GM12878 (cell line): Measurements from ENCODE around the gene MPRIP. TPM values are rescaled to one million over a fixed set of nuclear protein-coding genes. Genes with fewer than 3 reads are reported as not detected.

Experiments used
- BCL11A ChIP-seq: IDR thresholded peaks from 2 replicates; pipeline ENCODE4 v1.6.1; 2011; ENCODE audit warnings: low read depth, low read length
- BMI1 ChIP-seq: fragments of 450-650 bp; IDR thresholded peaks from 2 replicates; pipeline ENCODE4 v1.6.1; 2016; ENCODE audit warnings: mild to moderate bottlenecking, moderate library complexity, borderline replicate concordance
- CBFB ChIP-seq: IDR thresholded peaks from 2 replicates; pipeline ENCODE4 v1.6.1; 2016; ENCODE audit warnings: antibody characterized with exemption, low read depth
- EGR1 ChIP-seq, 2 experiments: IDR thresholded peaks; 1 replicate in 1 of 2; 2 replicates in 1 of 2; pipeline ENCODE4 v1.6.1; 2011 to 2012; ENCODE audit warnings: low read depth in 2 of 2, low read length in 2 of 2, borderline replicate concordance in 1 of 2, mild to moderate bottlenecking in 1 of 2, moderate library complexity in 1 of 2
- ETV6 ChIP-seq, 2 experiments: fragments of 450-650 bp in 1 of 2; IDR thresholded peaks in 1 of 2; conservative IDR thresholded peaks in 1 of 2; 2 replicates each; pipeline ENCODE4 v1.6.1; 2014; ENCODE audit warnings: antibody characterized with exemption in 1 of 2, borderline replicate concordance in 1 of 2, low read depth in 1 of 2, mild to moderate bottlenecking in 1 of 2, moderate library complexity in 1 of 2
- HDAC6 ChIP-seq: fragments of 200-600 bp; sonication (generic); IDR thresholded peaks from one replicate; pipeline ENCODE4 v1.8.0; 2017; ENCODE audit warnings: antibody characterized with exemption; ENCODE audit not compliant: unreplicated experiment
- HDGF ChIP-seq: fragments of 450-650 bp; IDR thresholded peaks from 2 replicates; pipeline ENCODE4 v1.6.1; 2016; ENCODE audit warnings: antibody characterized with exemption
- KLF5 ChIP-seq: fragments of 450-650 bp; IDR thresholded peaks from 2 replicates; pipeline ENCODE4 v1.6.1; 2014; ENCODE audit warnings: mild to moderate bottlenecking; ENCODE audit not compliant: partially characterized antibody
- MTA3 ChIP-seq: IDR thresholded peaks from 2 replicates; pipeline ENCODE4 v1.6.1; 2012; ENCODE audit warnings: low read length, inconsistent platforms, borderline replicate concordance
- NFXL1 ChIP-seq: fragments of 450-650 bp; IDR thresholded peaks from 2 replicates; pipeline ENCODE4 v1.6.1; 2017; ENCODE audit warnings: antibody characterized with exemption, mild to moderate bottlenecking, borderline replicate concordance
- NFYA ChIP-seq: IDR thresholded peaks from 2 replicates; pipeline ENCODE4 v1.6.1; 2011; ENCODE audit warnings: low read depth, mild to moderate bottlenecking, low read length, improper control_type of control experiment, borderline replicate concordance
- RELA ChIP-seq: fragments of 450-650 bp; IDR thresholded peaks from 2 replicates; pipeline ENCODE4 v1.8.0; 2014; ENCODE audit warnings: borderline replicate concordance; ENCODE audit not compliant: partially characterized antibody
- ZBED1 ChIP-seq: IDR thresholded peaks from 2 replicates; pipeline ENCODE4 v1.6.1; 2016; ENCODE audit warnings: borderline replicate concordance
- ZNF207 ChIP-seq: fragments of 450-650 bp; IDR thresholded peaks from 2 replicates; pipeline ENCODE4 v1.6.1; 2014; ENCODE audit warnings: antibody characterized with exemption, mild to moderate bottlenecking, borderline replicate concordance
- polyA plus RNA-seq, 11 experiments: library from polyadenylated mRNA; depleted of rRNA in 4 of 11; unstranded in 6 of 11; stranded (reverse) in 5 of 11; fragments of >200 nt; fragmentation: Nextera tagmentation in 4 of 11; fragmentation: Illumina TruSeq in 1 of 11; extraction: Ambion mirVana in 4 of 11; extraction: Trizol in 1 of 11; gene quantifications; 1 replicate in 1 of 11; 2 replicates in 10 of 11; pipeline versions ENCODE4 v1.2.1 to v1.2.3, GENCODE V29; 2011 to 2016; ENCODE audit warnings: inconsistent platforms in 2 of 11, missing spikeins in 2 of 11, low read depth in 1 of 11
- total RNA-seq, 4 experiments: library from RNA; depleted of rRNA in 3 of 4; stranded (reverse); fragments of >200 nt in 3 of 4; fragmentation: Illumina TruSeq in 1 of 4; extraction: Trizol in 1 of 4; gene quantifications; 2 replicates each; pipeline versions ENCODE4 v1.2.1 to v1.2.3, GENCODE V29; 2013 to 2021
- TF ChIP-seq, protein P1 (sequence below): fragments of 450-650 bp; formaldehyde crosslinking; IDR thresholded peaks from 2 replicates; pipeline ENCODE4 v1.5.0; 2022; ENCODE audit warnings: mild to moderate bottlenecking, missing genetic modification characterization
- TF ChIP-seq, protein P2 (sequence below): fragments of 450-650 bp; IDR thresholded peaks from 2 replicates; pipeline ENCODE4 v1.6.1; 2016; ENCODE audit warnings: mild to moderate bottlenecking, moderate library complexity, borderline replicate concordance
- TF ChIP-seq, protein P3 (sequence below): fragments of 450-650 bp; IDR thresholded peaks from 2 replicates; pipeline ENCODE4 v1.6.1; 2017; ENCODE audit warnings: mild to moderate bottlenecking, moderate library complexity

MPRIP gene
- total and polyA plus RNA-seq, 10 of the 15 experiments (the other 5 are each of a cell fraction or from before 2014, with no cell fraction given) = 16.5 to 168 (median 71.7) TPM

DNA sequence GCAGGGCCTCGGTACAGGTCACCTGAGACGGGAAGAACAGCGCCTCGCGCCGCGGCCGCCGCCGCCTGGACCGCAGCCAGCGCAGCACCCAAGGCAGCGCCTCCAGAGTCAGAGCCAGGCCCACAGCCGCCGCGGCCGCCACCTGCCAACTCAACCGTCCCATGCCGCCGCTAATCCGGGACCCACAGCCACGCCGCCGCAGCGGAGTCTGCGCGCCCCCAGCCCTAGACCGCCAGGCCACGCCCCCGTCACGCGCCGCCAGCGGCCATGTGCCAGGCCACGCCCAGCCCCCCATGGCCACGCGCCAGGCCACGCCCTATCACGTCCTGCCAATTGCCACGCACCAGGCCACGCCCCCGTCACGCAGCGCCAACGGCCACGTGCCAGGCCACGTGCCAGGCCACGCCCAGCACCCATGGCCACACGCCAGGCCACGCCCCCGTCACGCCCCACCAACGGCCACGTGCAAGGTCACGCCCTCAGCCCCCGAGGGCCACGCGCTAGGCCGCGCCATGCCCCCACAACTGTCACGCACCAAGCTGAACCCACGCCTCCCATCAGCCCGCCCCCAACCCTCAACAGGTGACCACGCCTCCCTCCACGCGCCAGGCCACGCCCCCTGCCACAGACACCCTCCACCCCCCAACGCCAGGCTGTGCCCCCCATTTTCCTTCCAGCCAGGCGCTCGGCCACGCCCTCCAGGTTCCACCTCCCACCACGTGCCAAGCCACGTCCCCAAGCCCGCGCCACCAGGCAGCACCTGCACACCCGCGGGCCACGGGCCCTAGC is 164.1 kb downstream of the MPRIP start, which contains the start of gene PLD6 (continued):
- no peak for TF ChIP-seq BMI1
- no peak for TF ChIP-seq ZBED1
- peak; percentile 34; the same call in 1 of the 2 replicates for TF ChIP-seq BCL11A
- TF ChIP-seq KLF5 = peak; percentile 55
- no peak for TF ChIP-seq NFYA
- TF ChIP-seq, protein P1, sequence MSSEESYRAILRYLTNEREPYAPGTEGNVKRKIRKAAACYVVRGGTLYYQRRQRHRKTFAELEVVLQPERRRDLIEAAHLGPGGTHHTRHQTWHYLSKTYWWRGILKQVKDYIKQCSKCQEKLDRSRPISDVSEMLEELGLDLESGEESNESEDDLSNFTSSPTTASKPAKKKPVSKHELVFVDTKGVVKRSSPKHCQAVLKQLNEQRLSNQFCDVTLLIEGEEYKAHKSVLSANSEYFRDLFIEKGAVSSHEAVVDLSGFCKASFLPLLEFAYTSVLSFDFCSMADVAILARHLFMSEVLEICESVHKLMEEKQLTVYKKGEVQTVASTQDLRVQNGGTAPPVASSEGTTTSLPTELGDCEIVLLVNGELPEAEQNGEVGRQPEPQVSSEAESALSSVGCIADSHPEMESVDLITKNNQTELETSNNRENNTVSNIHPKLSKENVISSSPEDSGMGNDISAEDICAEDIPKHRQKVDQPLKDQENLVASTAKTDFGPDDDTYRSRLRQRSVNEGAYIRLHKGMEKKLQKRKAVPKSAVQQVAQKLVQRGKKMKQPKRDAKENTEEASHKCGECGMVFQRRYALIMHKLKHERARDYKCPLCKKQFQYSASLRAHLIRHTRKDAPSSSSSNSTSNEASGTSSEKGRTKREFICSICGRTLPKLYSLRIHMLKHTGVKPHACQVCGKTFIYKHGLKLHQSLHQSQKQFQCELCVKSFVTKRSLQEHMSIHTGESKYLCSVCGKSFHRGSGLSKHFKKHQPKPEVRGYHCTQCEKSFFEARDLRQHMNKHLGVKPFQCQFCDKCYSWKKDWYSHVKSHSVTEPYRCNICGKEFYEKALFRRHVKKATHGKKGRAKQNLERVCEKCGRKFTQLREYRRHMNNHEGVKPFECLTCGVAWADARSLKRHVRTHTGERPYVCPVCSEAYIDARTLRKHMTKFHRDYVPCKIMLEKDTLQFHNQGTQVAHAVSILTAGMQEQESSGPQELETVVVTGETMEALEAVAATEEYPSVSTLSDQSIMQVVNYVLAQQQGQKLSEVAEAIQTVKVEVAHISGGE (CRISPR knock-in tag) = no peak
- TF ChIP-seq NFXL1 = no peak
- TF ChIP-seq EGR1 (IDR thresholded peaks at IDR 0.05; ENCODE audit: borderline replicate concordance in 1 of 2, low read depth in 2 of 2, low read length in 2 of 2) = peak in 1 of 2 experiments; percentile 87; a peak in 1 of 3 replicates
- peak; percentile 92 for TF ChIP-seq RELA
- 0 out of 2 replicates have a peak, but pooled peaks have one; percentile 64 for TF ChIP-seq HDGF
- TF ChIP-seq, protein P2, sequence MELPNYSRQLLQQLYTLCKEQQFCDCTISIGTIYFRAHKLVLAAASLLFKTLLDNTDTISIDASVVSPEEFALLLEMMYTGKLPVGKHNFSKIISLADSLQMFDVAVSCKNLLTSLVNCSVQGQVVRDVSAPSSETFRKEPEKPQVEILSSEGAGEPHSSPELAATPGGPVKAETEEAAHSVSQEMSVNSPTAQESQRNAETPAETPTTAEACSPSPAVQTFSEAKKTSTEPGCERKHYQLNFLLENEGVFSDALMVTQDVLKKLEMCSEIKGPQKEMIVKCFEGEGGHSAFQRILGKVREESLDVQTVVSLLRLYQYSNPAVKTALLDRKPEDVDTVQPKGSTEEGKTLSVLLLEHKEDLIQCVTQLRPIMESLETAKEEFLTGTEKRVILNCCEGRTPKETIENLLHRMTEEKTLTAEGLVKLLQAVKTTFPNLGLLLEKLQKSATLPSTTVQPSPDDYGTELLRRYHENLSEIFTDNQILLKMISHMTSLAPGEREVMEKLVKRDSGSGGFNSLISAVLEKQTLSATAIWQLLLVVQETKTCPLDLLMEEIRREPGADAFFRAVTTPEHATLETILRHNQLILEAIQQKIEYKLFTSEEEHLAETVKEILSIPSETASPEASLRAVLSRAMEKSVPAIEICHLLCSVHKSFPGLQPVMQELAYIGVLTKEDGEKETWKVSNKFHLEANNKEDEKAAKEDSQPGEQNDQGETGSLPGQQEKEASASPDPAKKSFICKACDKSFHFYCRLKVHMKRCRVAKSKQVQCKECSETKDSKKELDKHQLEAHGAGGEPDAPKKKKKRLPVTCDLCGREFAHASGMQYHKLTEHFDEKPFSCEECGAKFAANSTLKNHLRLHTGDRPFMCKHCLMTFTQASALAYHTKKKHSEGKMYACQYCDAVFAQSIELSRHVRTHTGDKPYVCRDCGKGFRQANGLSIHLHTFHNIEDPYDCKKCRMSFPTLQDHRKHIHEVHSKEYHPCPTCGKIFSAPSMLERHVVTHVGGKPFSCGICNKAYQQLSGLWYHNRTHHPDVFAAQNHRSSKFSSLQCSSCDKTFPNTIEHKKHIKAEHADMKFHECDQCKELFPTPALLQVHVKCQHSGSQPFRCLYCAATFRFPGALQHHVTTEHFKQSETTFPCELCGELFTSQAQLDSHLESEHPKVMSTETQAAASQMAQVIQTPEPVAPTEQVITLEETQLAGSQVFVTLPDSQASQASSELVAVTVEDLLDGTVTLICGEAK = no peak
- no peak for TF ChIP-seq CBFB
- TF ChIP-seq, protein P3, sequence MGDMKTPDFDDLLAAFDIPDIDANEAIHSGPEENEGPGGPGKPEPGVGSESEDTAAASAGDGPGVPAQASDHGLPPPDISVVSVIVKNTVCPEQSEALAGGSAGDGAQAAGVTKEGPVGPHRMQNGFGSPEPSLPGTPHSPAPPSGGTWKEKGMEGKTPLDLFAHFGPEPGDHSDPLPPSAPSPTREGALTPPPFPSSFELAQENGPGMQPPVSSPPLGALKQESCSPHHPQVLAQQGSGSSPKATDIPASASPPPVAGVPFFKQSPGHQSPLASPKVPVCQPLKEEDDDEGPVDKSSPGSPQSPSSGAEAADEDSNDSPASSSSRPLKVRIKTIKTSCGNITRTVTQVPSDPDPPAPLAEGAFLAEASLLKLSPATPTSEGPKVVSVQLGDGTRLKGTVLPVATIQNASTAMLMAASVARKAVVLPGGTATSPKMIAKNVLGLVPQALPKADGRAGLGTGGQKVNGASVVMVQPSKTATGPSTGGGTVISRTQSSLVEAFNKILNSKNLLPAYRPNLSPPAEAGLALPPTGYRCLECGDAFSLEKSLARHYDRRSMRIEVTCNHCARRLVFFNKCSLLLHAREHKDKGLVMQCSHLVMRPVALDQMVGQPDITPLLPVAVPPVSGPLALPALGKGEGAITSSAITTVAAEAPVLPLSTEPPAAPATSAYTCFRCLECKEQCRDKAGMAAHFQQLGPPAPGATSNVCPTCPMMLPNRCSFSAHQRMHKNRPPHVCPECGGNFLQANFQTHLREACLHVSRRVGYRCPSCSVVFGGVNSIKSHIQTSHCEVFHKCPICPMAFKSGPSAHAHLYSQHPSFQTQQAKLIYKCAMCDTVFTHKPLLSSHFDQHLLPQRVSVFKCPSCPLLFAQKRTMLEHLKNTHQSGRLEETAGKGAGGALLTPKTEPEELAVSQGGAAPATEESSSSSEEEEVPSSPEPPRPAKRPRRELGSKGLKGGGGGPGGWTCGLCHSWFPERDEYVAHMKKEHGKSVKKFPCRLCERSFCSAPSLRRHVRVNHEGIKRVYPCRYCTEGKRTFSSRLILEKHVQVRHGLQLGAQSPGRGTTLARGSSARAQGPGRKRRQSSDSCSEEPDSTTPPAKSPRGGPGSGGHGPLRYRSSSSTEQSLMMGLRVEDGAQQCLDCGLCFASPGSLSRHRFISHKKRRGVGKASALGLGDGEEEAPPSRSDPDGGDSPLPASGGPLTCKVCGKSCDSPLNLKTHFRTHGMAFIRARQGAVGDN = peak; percentile 91
- 0 out of 2 replicates have a peak, but pooled peaks have one; percentile 63 for TF ChIP-seq ZNF207
- no peak for TF ChIP-seq MTA3
- TF ChIP-seq ETV6 (conservative IDR thresholded peaks at IDR 0.05 in 1 of 2, IDR thresholded peaks at IDR 0.05 in 1 of 2; ENCODE audit: borderline replicate concordance in 1 of 2, low read depth in 1 of 2) = no peak
- peak; percentile 1 for TF ChIP-seq HDAC6
